ENCODE data around the gene PPM1B. TPM values are rescaled to one million over a fixed set of nuclear protein-coding genes. Genes with fewer than 3 reads are reported as not detected.

Gene PPM1B
- total and polyA plus RNA-seq, 2 donors (not counting 1 experiment from before 2014, with no cell fraction given) = 15.3 to 81.4 TPM

DNA sequence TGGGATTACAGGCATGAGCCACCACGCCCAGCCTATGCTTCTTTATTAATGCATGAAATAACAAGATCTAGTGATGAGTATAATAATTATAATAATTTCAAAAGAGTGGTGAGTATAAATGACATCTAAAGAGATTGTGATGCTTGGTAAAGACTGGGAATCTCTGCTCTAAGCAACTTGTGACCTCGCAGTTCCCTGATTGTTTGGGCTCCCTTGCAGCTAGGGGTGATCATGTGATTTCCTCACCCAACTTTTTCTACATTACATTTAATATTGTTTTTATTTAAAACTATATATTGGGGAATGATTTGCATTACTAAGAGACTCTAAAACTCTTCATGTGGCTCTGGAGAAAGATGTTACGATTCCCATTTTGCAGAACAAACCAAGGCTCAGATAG is 4.1 kb upstream of the PPM1B start:
- POLR2A ChIA-PET = no interaction called here
- WGBS (ENCODE audit: insufficient coverage) = 100% methylated on average over 1 of the region's 3 CpGs
- Mint-ChIP-seq H3K27me3 (no peaks in the 10 kb centered on the region), H3K4me1 (peaks cover 3% of the 10 kb centered on the region), H3K4me3 (no peak overlapping the region), H3K9me3 (ENCODE audit: insufficient read depth) (peaks cover 2% of the 10 kb centered on the region), H3K27ac (no peak overlapping the region)
- Histone ChIP-seq H3K4me1 (ENCODE audit: control insufficient read depth in 2 of 2, insufficient read depth in 2 of 2, low read length in 2 of 2) (peaks cover 4 to 6% of the 10 kb centered on the region in 2 donors), H2AFZ (ENCODE audit: insufficient read depth, low read depth, low read length, poor library complexity, severe bottlenecking) (no peak overlapping the region), H3K27me3 (replicated peaks in 1 of 4; ENCODE audit: control extremely low read depth in 1 of 4, control insufficient read depth in 3 of 4, insufficient read depth in 4 of 4, low read length in 3 of 4) (no peaks in the 10 kb centered on the region), H3K4me3 (ENCODE audit: control extremely low read depth in 1 of 5, extremely low read depth in 1 of 5, insufficient read depth in 1 of 5, low read depth in 2 of 5, low read length in 4 of 5) (no peak overlapping the region), H3K9ac (ENCODE audit: low read length) (no peak overlapping the region), H3K36me3 (replicated peaks in 1 of 2; ENCODE audit: control extremely low read depth in 1 of 2, control insufficient read depth in 1 of 2, extremely low read depth in 1 of 2, insufficient read depth in 2 of 2, low read length in 1 of 2) (no peaks in the 10 kb centered on the region), H3K27ac (ENCODE audit: low read length in 2 of 2) (no peak overlapping the region), H3K9me3 (ENCODE audit: control extremely low read depth in 1 of 3, control insufficient read depth in 2 of 3, insufficient read depth in 1 of 3, low read length in 2 of 3) (peaks cover 0 to 4% (median 1%) of the 10 kb centered on the region in 3 donors), H3K4me2 (replicated peaks; ENCODE audit: low read depth, low read length, poor library complexity, severe bottlenecking) (no peak overlapping the region), H4K20me1 (ENCODE audit: control insufficient read depth, insufficient read depth, low read length, poor library complexity, severe bottlenecking) (peaks cover 8% of the 10 kb centered on the region), H3K79me2 (ENCODE audit: control insufficient read depth, insufficient read depth, low read length) (peaks cover 9% of the 10 kb centered on the region)
- DNase-seq (no peak), ATAC-seq (ENCODE audit: low read depth) (no peak)
- intact Hi-C loops (cut with micrococcal nuclease) = loop anchor here (5.0 to 10.0 kb wide), 4 partner anchors 567 to 1802 kb away; partner anchors contain the start of genes COX7A2L and THADA
- TF ChIP-seq, protein P1, sequence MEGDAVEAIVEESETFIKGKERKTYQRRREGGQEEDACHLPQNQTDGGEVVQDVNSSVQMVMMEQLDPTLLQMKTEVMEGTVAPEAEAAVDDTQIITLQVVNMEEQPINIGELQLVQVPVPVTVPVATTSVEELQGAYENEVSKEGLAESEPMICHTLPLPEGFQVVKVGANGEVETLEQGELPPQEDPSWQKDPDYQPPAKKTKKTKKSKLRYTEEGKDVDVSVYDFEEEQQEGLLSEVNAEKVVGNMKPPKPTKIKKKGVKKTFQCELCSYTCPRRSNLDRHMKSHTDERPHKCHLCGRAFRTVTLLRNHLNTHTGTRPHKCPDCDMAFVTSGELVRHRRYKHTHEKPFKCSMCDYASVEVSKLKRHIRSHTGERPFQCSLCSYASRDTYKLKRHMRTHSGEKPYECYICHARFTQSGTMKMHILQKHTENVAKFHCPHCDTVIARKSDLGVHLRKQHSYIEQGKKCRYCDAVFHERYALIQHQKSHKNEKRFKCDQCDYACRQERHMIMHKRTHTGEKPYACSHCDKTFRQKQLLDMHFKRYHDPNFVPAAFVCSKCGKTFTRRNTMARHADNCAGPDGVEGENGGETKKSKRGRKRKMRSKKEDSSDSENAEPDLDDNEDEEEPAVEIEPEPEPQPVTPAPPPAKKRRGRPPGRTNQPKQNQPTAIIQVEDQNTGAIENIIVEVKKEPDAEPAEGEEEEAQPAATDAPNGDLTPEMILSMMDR (IDR thresholded peaks at IDR 0.05) = no peak
- TF ChIP-seq EZH2 (IDR thresholded peaks at IDR 0.05; ENCODE audit: borderline replicate concordance, insufficient read depth, low read depth, low read length, poor library complexity, severe bottlenecking) = no peak
- CTCF ChIA-PET = no interaction called here

DNA sequence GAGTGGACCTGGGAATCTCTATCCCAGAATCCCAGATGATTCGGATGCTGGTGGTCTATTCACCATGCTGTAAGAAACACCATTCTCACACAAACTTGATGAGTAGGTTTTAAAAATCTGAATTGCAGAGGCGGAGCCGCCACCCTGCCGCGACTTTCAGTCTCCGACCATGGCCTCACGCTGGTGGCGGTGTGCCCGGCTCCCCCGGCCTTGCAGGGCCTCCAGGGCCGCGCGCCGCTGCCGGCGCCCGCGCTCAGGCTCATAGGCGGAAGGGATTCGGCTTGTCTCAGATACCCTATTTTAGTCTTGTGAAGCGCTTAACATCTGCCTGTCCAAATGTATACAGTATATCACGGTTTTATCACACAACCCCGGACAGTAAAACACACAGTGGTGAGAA is 2.6 kb upstream of the PPM1B start:
- no peak overlapping the region for H3K27ac ChIP-seq (ENCODE audit: low read length in 2 of 2)
- H3K4me1 ChIP-seq (ENCODE audit: control insufficient read depth in 2 of 2, insufficient read depth in 2 of 2, low read length in 2 of 2) = peaks cover 14 to 16% of the 10 kb centered on the region in 2 donors
- ChIA-PET POLR2A (no interaction called here), CTCF (interaction anchor here (1.1 kb wide), 1 partner anchor 177 kb away, joined by 3 read pairs; no protein-coding TSS in a partner anchor)
- no peak overlapping the region for H3K27ac Mint-ChIP-seq
- no peak overlapping the region for H3K4me2 ChIP-seq (replicated peaks; ENCODE audit: low read depth, low read length, poor library complexity, severe bottlenecking)
- H2AFZ ChIP-seq (ENCODE audit: insufficient read depth, low read depth, low read length, poor library complexity, severe bottlenecking) = no peak overlapping the region
- H3K9me3 ChIP-seq (ENCODE audit: control extremely low read depth in 1 of 3, control insufficient read depth in 2 of 3, insufficient read depth in 1 of 3, low read length in 2 of 3) = peaks cover 0 to 4% (median 1%) of the 10 kb centered on the region in 3 donors
- peaks cover 15% of the 10 kb centered on the region for H3K4me1 Mint-ChIP-seq
- TF ChIP-seq EZH2 (IDR thresholded peaks at IDR 0.05; ENCODE audit: borderline replicate concordance, insufficient read depth, low read depth, low read length, poor library complexity, severe bottlenecking) = no peak
- TF ChIP-seq, protein P1 (IDR thresholded peaks at IDR 0.05) = no peak
- H3K27me3 ChIP-seq (replicated peaks in 1 of 4; ENCODE audit: control extremely low read depth in 1 of 4, control insufficient read depth in 3 of 4, insufficient read depth in 4 of 4, low read length in 3 of 4) = no peaks in the 10 kb centered on the region
- intact Hi-C loops (cut with micrococcal nuclease) = loop anchor here (5.0 to 10.0 kb wide), 4 partner anchors 569 to 1804 kb away; partner anchors contain the start of genes COX7A2L and THADA
- ATAC-seq (ENCODE audit: low read depth) (no peak), DNase-seq (no peak)
- no peak overlapping the region for H3K9ac ChIP-seq (ENCODE audit: low read length)
- H3K79me2 ChIP-seq (ENCODE audit: control insufficient read depth, insufficient read depth, low read length) = peaks cover 24% of the 10 kb centered on the region
- H4K20me1 ChIP-seq (ENCODE audit: control insufficient read depth, insufficient read depth, low read length, poor library complexity, severe bottlenecking) = peaks cover 23% of the 10 kb centered on the region
- no peak overlapping the region for H3K4me3 Mint-ChIP-seq
- no peaks in the 10 kb centered on the region for H3K27me3 Mint-ChIP-seq
- H3K9me3 Mint-ChIP-seq (ENCODE audit: insufficient read depth) = peaks cover 2% of the 10 kb centered on the region
- H3K36me3 ChIP-seq (replicated peaks in 1 of 2; ENCODE audit: control extremely low read depth in 1 of 2, control insufficient read depth in 1 of 2, extremely low read depth in 1 of 2, insufficient read depth in 2 of 2, low read length in 1 of 2) = no peaks in the 10 kb centered on the region
- WGBS (ENCODE audit: insufficient coverage) = over 99% methylated on average over 18 of the region's 23 CpGs
- H3K4me3 ChIP-seq (ENCODE audit: control extremely low read depth in 1 of 5, extremely low read depth in 1 of 5, insufficient read depth in 1 of 5, low read depth in 2 of 5, low read length in 4 of 5) = no peak overlapping the region
